Breast epithelium (tissue), 3 donors: ENCODE results near the gene PIK3C2G.

Experiments
- POLR2A ChIP-seq: fragments of 450-650 bp; IDR thresholded peaks from one replicate; pipeline ENCODE4 v1.6.1; 2016; ENCODE audit warnings: antibody characterized with exemption, mild to moderate bottlenecking, moderate library complexity
- POLR2AphosphoS5 ChIP-seq, 3 donors: sonication (generic); formaldehyde crosslinking; IDR thresholded peaks; one replicate each; pipeline ENCODE4 v1.6.1; 2017; ENCODE audit warnings: antibody characterized with exemption in 3 of 3
- TF ChIP-seq, protein P1 (sequence below), 3 donors: fragments of 450-650 bp; IDR thresholded peaks; one replicate each; pipeline ENCODE4 v1.5.1; 2016 to 2017; ENCODE audit warnings: antibody characterized with exemption in 3 of 3, mild to moderate bottlenecking in 3 of 3, moderate library complexity in 3 of 3

DNA sequence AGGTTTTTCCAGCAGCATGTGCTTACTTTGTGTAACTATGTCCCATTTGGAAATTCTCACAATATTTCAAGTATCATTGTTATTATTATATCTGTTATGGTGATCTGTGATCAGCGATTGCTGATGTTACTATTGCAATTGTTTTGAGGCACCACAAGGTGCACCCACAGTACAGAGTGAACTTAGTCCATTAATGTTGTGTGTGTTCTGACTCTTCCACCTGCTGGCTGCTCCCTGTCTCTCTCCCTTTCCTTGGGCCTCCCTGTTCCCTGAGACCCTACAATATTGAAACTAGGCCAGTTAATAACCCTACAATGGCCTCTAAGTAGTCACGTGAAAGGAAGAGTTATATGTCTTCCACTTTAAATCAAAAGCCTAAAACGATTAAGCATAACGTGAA, 153.9 kb downstream of the PIK3C2G start:
- TF ChIP-seq, protein P1, sequence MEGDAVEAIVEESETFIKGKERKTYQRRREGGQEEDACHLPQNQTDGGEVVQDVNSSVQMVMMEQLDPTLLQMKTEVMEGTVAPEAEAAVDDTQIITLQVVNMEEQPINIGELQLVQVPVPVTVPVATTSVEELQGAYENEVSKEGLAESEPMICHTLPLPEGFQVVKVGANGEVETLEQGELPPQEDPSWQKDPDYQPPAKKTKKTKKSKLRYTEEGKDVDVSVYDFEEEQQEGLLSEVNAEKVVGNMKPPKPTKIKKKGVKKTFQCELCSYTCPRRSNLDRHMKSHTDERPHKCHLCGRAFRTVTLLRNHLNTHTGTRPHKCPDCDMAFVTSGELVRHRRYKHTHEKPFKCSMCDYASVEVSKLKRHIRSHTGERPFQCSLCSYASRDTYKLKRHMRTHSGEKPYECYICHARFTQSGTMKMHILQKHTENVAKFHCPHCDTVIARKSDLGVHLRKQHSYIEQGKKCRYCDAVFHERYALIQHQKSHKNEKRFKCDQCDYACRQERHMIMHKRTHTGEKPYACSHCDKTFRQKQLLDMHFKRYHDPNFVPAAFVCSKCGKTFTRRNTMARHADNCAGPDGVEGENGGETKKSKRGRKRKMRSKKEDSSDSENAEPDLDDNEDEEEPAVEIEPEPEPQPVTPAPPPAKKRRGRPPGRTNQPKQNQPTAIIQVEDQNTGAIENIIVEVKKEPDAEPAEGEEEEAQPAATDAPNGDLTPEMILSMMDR (IDR thresholded peaks at IDR 0.05): no peak
- TF ChIP-seq POLR2A (no peak), POLR2AphosphoS5 (IDR thresholded peaks at IDR 0.05) (no peak)
